AG04450 (cell line): ENCODE data around the gene JUP. TPM values are rescaled to one million over a fixed set of nuclear protein-coding genes. Genes with fewer than 3 reads are reported as not detected.

Source experiments
- CTCF ChIA-PET: fragments of 300-600, 350-600 bp; formaldehyde crosslinking; extraction: SDS; loops from one replicate; lab custom pipeline; 2022; ENCODE audit warnings: antibody characterized with exemption, inconsistent platforms; lab: Charles Lee
- POLR2A ChIA-PET: fragments of 350-600 bp; formaldehyde crosslinking; extraction: SDS; loops from one replicate; lab custom pipeline; 2021; ENCODE audit warnings: antibody characterized with exemption, inconsistent platforms; lab: Yijun Ruan, JAX
- DNase-seq: peaks from one replicate; pipeline ENCODE4 v3.0.0-alpha.2; 2011; ENCODE audit warnings: low read depth, low spot score
- H3K27ac ChIP-seq: one replicate; pipeline ENCODE4 v1.5.1; 2012; ENCODE audit warnings: low read depth, low read length, control low read depth
- H3K27me3 ChIP-seq: one replicate; pipeline ENCODE4 v1.6.0; 2012; ENCODE audit warnings: low read length; ENCODE audit not compliant: control insufficient read depth, insufficient read depth
- H3K4me3 ChIP-seq: 2 replicates; pipeline ENCODE4 v1.5.1; 2011; ENCODE audit warnings: mild to moderate bottlenecking, low read depth, low read length, control low read depth
- H3K9me3 ChIP-seq: 2 replicates; pipeline ENCODE4 v1.5.1; 2012; ENCODE audit warnings: low read length; ENCODE audit not compliant: control insufficient read depth, insufficient read depth
- polyA plus RNA-seq: library from polyadenylated mRNA; depleted of rRNA; stranded (reverse); fragments of >200 nt; gene quantifications from 2 replicates; pipeline ENCODE4 v1.2.3, GENCODE V29; 2011
- TF ChIP-seq, protein P1 (sequence below): IDR thresholded peaks from 2 replicates; pipeline ENCODE4 v1.5.1; 2011; ENCODE audit warnings: low read depth, low read length, control low read depth, inconsistent platforms

JUP gene
- polyA plus RNA-seq, 1 experiment, result 13.5 TPM

DNA sequence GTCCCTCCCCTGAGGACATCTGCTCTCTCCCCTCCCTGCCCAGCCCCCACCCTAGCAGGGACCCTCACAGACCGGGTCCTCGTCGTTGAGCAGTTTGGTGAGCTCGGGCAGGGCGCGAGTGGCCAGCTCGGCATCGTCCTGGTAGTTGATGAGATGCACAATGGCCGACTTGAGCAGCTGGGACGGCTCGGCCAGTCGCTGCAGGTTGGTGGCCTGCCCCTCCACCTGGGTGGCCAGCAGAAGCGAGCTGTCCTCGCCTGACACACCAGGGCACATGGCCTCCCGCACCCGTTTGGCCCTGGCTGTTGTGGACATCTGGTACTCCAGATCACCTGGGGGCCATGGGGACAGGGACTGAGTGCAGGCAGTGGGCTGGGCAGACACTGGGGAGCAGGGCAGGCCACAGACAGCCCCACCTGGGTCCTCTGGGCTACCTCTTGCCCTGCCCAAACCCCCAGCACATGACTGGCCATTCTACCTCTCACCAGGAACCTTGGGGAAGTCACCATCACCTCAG is 17.1 kb downstream of the JUP start:
- ChIA-PET CTCF (no interaction called here), POLR2A (no interaction called here)
- TF ChIP-seq, protein P1, sequence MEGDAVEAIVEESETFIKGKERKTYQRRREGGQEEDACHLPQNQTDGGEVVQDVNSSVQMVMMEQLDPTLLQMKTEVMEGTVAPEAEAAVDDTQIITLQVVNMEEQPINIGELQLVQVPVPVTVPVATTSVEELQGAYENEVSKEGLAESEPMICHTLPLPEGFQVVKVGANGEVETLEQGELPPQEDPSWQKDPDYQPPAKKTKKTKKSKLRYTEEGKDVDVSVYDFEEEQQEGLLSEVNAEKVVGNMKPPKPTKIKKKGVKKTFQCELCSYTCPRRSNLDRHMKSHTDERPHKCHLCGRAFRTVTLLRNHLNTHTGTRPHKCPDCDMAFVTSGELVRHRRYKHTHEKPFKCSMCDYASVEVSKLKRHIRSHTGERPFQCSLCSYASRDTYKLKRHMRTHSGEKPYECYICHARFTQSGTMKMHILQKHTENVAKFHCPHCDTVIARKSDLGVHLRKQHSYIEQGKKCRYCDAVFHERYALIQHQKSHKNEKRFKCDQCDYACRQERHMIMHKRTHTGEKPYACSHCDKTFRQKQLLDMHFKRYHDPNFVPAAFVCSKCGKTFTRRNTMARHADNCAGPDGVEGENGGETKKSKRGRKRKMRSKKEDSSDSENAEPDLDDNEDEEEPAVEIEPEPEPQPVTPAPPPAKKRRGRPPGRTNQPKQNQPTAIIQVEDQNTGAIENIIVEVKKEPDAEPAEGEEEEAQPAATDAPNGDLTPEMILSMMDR, result no peak
- H3K9me3 ChIP-seq, result no peaks in the 10 kb centered on the region; the same call in 1 of the 2 replicates
- no peaks in the 10 kb centered on the region for H3K27me3 ChIP-seq
- H3K27ac ChIP-seq, result no peak overlapping the region
- DNase-seq, result no peak
- no peak overlapping the region for H3K4me3 ChIP-seq

DNA sequence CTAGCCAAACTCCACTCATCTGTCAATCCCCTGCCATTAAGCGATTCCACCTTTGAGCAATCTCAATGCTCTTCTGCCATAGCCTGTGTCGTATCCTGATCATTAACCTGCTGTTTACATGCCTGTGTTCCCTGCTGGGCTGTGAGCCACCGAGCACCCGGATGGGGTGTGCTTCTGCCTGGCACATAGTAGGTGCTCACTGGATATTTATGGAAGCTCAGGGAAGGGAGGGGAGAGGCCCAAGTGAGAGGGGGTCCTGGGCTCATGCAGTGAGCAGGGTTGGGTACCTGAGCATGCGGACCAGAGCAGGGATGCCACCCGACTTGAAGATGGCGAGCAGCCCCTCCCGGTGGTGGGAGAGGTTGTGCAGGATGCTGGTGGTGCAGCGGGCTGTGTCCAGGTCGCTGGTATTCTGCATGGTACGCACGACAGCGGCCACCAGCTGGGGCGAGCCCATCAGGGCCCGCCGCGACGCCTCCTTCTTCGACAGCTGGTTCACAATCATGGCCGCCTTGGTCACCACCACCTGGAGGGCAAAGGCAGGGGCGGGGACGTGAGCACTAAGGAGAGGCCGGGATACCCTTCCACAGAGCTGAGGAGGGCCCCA is 17.7 kb downstream of the JUP start:
- DNase-seq, result no peak

DNA sequence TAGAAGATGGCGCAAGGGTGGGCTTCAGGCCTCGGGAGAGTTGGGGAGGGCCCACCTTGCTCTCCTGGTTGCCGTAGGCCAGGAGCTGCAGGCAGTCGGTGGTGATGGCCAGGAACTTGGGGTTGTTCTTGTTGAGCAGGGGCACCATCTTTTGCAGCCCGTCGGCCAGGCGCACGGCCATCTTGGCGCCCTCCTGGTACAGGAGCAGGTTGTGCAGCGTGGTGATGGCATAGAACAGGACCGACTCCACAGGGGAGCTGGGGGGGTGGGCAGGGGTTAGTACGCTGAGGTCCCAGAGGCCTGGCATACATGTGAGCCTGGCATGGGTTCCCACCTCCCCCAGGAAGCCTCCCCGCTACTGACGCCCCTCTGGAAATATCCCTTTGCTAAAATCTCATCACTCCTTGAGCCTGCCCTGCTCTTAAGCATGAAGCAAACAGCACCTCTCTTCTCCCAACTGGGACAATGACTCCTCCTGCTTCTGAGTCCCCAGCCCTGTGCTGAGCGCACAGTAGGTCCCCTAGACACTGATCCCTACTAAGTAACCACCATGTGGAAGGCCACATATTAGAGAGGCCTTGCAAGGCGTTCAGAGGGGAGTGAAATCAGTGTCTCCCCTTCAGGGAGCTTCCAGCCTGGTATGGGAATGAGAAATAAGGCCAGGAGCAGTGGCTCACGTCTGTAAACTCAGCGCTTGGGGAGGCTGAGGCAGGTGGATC is 19.0 kb downstream of the JUP start:
- no peak for DNase-seq
- H3K27ac ChIP-seq, result no peak overlapping the region
- H3K27me3 ChIP-seq, result no peaks in the 10 kb centered on the region
- H3K4me3 ChIP-seq, result no peak overlapping the region
- ChIA-PET CTCF (no interaction called here), POLR2A (no interaction called here)
- TF ChIP-seq, protein P1, result no peak
- no peaks in the 10 kb centered on the region; the same call in 1 of the 2 replicates for H3K9me3 ChIP-seq

More for the DNA sequence above, 17.7 kb downstream of the JUP start:
- H3K4me3 ChIP-seq, result no peak overlapping the region
- POLR2A ChIA-PET, result interaction anchor here (0.7 kb wide), 1 partner anchor 55 kb away, joined by 4 read pairs; no protein-coding TSS in a partner anchor
- no peak overlapping the region for H3K27ac ChIP-seq
- CTCF ChIA-PET, result no interaction called here
- no peaks in the 10 kb centered on the region for H3K27me3 ChIP-seq
- TF ChIP-seq, protein P1, result no peak
- H3K9me3 ChIP-seq, result no peaks in the 10 kb centered on the region; the same call in 1 of the 2 replicates

DNA sequence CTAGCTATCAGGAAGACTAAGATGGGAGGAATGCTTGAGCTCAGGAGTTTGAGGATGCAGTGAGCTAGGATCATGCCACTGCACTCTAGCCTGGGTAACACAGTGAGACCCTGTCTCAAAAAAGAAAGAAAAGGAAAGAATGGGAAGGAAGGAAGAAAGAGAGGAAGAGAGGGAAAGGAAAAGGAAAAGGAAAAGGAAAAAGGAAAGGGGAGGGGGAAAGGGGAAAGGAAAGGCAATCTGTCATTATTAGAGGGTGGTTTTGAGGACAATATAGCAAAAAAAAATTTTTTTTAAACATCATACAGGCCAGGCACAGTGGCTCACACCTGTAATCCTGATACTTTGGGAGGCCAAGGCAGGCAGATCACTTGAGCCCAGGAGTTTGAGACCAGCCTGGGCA is 20.4 kb downstream of the JUP start:
- CTCF ChIA-PET, result interaction anchor here (0.6 kb wide), 1 partner anchor 189 kb away, joined by 3 read pairs; no protein-coding TSS in a partner anchor

More for the DNA sequence above, 20.4 kb downstream of the JUP start:
- POLR2A ChIA-PET, result interaction anchor here (1.1 kb wide), 1 partner anchor 12 kb away, joined by 3 read pairs; no protein-coding TSS in a partner anchor
- H3K27ac ChIP-seq, result no peak overlapping the region
- no peaks in the 10 kb centered on the region for H3K27me3 ChIP-seq
- no peaks in the 10 kb centered on the region; the same call in 1 of the 2 replicates for H3K9me3 ChIP-seq
- TF ChIP-seq, protein P1, result no peak
- H3K4me3 ChIP-seq, result no peak overlapping the region
- DNase-seq, result no peak
